GM19193 (cell line): ENCODE data around the gene RUNX2.

Source experiments
- POLR2A ChIP-seq: IDR thresholded peaks from 4 replicates; pipeline ENCODE4 v1.6.1; 2011; ENCODE audit not compliant: insufficient read depth, insufficient read length; ENCODE audit errors: extremely low read depth

Gene RUNX2

GRCh38 chr6:45419571-45420082, 91.5 kb downstream of the RUNX2 start:
- no peak for TF ChIP-seq POLR2A

- no peak for TF ChIP-seq POLR2A
Measured at GRCh38 chr6:45420083-45420908, 92.2 kb downstream of the RUNX2 start.

- TF ChIP-seq POLR2A, result no peak
Measured at GRCh38 chr6:45420909-45421708, 93.0 kb downstream of the RUNX2 start.

- no peak for TF ChIP-seq POLR2A
Measured at GRCh38 chr6:45421709-45422502, 93.8 kb downstream of the RUNX2 start.

GRCh38 chr6:45422503-45423110, 94.5 kb downstream of the RUNX2 start:
- TF ChIP-seq POLR2A, result no peak

DNA sequence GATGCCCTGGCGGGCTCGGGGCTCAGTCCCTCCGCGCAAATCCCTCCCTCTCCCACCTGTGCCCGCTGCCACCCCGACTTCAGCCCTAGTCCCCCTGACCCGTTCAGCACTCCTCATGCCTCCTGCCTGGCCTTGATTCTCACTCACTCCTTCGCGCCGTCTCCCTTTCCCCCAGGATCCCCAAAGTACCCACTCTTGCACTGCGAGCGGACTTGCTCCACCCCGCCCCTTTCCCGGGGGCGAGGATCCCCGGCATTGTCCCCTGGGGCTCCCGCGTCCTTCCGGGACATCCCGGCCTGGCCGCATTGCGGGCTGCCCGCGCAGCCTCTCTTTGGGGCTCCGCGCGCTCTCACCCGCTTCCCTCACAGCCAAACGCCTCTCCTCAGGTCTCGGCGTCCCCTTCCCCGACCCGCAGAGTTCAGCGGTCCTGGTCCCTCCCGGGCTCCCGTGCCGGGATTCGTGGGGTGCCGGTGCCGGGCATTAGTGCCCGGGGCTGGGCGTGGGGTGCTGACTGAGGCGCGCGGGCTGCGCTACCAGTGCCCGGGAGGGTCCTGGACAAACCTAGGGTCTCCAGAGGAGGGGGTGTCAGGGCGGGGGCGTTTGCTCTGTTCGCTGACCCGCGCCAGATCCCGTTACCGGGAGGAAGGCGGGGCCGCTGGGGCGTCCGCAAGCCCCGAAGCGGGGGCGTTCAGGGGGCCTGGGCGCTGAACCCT, 95.1 kb downstream of the RUNX2 start:
- no peak for TF ChIP-seq POLR2A

- TF ChIP-seq POLR2A, result no peak
Measured at GRCh38 chr6:45423824-45424450, 95.8 kb downstream of the RUNX2 start.

DNA sequence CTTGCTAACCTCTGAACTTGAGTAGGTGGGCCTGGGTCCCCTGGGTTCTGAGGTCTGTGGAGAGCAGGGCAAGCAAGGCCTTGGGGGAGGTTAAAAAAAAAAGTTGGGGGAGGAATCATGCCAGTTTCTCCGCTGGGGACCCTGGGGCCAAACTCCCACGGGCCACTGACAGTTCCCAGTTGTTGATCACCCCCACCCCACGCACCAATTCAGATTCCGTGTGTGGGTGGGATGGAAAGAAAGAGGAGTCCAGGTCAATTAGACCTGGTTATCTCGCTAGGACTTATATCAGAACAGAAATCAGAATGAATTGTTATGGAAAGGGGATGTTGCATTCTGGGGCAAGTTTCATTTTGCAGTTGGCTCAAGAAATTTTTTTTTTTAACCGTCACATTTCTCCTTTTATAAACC, 96.3 kb downstream of the RUNX2 start:
- no peak for TF ChIP-seq POLR2A

- TF ChIP-seq POLR2A, result no peak
Measured at GRCh38 chr6:45426251-45426650, 98.1 kb downstream of the RUNX2 start.

- no peak for TF ChIP-seq POLR2A
Measured at GRCh38 chr6:45427726-45428125, 99.6 kb downstream of the RUNX2 start.

DNA sequence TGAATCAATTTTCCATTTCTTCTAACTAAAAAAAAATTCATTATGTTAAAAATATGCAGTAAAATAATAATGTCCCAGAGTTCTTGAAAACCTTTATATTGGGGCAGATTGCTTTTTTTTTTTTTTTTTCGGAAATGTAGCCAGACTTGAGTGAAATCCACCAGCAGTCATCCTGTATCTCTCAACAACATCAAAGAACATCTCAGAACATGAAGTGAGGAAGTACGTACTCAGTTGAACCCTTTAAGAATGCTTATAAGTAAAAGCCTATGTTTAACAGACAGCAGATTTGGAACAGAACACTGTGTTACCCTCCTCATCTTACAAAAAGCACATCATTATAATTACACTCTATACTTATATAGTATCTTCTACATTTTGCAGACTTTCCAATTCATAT, 100.6 kb downstream of the RUNX2 start:
- no peak for TF ChIP-seq POLR2A

- no peak for TF ChIP-seq POLR2A
Measured at GRCh38 chr6:45430590-45431202, 102.6 kb downstream of the RUNX2 start.
